ENCODE results near the gene DIP2B.
"Not testable (repeated sequence)": the region's sequence is repeated elsewhere in the genome, so short reads cannot be mapped to it uniquely, and the experiment has no call there.

Gene DIP2B

DNA sequence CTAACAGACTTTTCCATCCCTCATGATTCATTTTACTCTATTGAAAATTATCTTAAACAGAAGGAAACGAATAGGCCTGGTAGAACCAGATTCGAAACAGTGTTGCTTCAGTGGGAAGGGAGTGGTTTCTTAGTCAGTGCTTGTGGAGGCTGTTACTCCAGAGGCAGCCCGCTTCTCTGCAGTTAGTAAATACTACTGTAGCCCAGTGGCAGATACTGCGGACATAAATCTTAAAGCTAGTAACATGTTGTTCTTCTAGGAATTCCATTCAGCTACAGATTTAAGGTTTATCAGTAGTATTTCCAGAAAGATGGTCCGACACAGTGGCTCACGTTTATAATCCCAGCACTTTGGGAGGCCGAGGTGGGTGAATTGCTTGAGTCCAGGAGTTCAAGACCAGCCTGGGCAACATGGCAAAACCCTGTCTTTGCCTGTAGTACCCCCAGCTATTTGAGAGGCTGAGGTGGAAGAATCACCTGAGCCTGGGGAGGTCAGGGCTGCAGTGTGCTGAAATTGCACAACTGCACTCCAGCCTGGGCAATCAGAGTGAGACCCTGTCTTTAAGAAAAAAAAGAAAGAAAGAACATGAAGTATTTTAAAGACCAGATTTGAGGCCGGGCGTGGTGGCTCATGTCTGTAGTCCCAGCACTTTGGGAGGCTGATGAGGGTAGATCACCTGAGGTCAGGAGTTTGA lies 45.9 kb downstream of the DIP2B start:
- no peak for DNase-seq (ENCODE audit: low spot score)

DNA sequence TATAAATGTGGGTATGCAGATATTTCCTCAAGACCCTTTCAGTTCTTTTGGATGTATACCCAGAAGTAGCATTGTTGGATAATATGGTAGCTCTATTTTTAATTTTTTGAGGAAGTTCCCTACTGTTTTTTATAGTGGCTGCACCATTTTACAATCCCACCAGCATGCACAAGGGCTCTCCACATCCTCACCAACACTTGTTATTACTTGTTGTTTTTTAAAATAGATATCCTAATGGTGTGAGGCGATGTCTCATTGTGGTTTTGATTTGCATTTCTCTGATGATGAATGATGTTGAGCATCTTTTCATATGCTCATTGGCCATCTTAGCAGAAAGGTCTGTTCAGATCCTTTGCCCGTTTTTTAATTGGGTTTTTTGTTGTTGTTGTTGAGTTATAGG lies 47.1 kb downstream of the DIP2B start:
- DNase-seq (ENCODE audit: low spot score): no peak

DNA sequence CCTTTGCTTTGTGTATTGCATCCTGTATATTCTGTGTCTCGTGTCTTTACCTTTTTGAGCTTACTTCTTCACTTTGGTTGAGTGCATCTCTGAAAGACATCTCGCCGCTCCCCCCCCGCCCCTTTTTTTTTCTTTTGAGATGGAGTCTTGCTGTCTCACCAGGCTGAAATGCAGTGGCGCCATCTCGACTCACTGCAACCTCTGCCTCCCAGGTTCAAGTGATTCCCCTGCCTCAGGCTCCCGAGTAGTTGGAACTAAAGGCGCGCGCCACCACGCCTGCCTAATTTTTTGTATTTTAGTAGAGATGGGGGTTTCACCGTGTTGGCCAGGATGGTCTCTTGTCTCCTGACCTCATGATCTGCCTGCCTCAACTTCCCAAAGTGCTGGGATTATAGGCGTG lies 49.9 kb downstream of the DIP2B start:
- no peak for DNase-seq (ENCODE audit: low spot score)

DNA sequence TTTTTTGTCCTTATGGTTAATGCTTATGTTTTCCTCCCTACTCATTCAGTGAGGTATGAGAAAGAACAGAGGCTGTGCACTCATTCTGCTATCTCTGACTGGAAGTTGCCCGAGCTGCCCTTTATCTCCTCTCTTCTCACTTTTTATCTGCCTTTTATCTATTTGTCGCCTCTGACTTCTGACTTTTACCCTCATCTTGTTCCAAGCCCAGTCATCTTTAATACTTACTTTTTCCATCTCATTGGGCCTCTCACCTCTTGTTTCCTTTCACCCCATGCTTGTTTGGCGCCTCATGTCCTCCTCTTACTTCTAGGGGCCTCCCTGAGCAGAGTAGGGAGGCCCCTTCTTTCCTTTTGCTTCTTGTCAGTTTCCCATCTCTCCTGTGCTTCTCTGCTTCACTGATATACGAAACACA lies 50.7 kb downstream of the DIP2B start:
- DNase-seq (ENCODE audit: low spot score): no peak

DNA sequence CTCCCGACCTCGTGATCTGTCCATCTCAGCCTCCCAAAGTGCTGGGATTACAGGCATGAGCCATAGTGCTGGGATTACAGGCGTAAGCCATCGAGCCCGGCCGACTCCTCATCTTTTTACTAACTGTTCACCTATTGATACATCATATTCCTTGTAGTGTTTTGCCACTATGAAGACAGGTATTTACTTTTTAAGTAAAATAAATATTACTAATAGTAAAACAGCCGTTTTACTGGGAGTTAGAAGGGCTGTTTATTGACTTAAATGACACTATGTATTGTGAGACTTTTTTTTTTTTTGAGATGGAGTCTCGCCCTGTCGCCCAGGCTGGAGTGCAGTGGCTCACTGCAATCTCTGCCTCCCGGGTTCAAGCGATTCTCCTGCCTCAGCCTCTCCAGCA lies 51.5 kb downstream of the DIP2B start:
- DNase-seq (ENCODE audit: low spot score): no peak

DNA sequence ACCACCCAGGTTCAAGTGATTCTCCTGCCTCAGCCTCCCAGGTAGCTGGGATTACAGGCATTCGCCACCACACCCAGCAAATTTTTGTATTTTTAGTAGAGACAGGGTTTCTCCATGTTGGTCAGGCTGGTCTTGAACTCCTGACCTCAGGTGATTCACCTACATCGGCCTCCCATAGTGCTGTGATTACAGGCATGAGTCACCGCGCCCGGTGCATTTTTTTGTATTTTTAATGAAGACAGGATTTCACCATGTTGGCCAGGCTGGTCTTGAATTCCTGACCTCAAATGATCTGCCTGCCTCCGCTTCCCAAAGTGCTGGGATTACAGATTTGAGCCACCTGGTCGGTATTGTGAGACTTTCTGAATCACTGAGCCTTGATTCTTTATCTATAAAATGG lies 52.0 kb downstream of the DIP2B start:
- DNase-seq (ENCODE audit: low spot score): not testable (repeated sequence)

DNA sequence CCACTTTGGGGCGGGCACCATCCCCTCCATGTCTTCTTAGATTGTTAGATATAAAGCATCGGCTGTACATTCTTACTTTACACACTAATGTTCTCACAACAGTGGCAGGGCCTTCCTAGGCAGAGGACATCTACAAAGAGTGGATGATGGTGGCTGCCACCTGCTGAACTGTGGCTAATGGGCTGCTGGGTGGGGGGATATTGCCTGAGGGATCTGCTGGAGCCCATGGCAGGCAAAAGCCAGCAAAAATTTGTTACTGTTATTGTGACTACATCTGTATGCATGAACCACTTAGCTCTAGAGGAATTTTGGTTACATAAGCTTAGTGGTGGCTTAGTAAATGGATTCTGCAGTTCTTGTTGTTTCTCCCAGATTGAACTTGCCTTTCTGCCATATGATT lies 52.6 kb downstream of the DIP2B start:
- no peak for DNase-seq (ENCODE audit: low spot score)

DNA sequence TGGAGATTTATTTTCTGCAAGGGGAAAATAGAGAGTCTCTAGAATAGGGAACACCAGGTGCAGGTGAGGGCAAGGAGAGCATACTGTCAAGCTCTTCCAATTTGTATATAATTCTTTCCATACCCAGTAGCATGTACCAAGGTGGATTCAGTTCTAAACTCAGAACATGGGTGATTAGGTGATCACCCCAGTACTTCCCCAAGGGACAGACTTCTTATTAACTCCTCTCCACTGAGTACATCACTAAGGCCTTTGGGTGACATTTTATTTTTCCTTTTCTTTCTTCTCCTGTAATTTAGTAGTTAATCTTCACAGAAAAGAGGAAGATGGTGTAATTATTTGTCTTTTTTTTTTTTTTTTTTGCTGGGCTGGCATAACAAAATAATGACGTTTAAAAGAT lies 54.2 kb downstream of the DIP2B start:
- DNase-seq (ENCODE audit: low spot score): no peak

DNA sequence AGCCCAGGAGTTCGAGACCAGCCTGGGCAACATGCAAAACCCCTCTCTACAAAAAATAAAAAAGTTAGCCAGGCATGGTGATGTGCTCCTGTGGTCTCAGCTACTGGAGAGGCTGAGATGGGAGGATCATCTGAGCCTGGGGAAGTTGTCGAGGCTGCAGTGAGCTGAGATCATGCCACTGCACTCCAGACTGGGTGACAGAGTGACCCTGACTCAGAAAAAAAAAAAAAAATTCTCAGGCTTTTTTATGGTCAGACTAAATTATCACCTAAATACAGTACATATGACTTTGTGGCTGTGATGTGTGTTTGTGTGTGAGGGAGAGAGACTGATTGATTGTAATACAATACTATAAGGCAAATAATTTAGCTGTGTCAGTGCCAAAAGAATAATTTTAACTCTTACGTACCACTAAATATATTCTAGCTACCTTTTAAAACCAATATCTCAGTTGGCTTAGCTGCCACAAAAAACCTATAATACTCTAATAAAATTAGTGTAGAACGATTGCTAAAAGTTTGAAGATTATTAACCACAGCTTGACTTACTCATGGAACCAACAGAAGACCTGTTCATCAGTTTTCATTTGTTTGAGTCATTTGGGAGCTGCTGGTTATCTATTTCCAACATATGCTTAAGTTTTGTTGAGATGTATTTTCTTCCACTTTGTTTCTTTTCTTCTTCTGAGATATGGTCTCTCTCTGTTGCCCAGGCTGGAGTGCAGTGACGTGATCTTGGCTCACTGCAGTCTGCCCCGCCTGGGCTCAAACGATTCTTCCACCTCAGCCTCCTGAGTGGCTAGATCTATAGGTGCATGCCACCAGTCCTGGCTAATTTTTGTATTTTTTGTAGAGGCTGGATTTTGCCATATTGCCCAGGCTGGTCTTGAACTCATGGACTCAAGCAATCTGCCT lies 58.0 kb downstream of the DIP2B start:
- no peak for DNase-seq (ENCODE audit: low spot score)

DNA sequence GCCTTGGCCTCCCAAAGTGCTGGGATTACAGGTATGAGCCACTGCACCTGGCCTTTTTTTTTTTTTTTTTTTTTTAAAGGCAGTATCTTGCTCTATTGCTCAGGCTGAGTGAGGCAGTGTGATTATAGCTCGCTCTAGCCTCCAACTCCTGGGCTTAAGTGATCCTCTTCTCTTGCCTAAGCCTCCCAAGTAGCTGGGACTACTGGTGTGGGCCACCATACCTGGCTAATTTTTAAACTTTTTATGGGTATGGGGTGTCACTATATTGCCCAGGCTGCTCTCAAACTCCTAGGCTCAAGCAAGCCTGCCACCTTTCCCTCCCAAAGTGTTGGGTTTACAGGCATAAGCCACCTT lies 58.6 kb downstream of the DIP2B start:
- no peak for DNase-seq (ENCODE audit: low spot score)

DNA sequence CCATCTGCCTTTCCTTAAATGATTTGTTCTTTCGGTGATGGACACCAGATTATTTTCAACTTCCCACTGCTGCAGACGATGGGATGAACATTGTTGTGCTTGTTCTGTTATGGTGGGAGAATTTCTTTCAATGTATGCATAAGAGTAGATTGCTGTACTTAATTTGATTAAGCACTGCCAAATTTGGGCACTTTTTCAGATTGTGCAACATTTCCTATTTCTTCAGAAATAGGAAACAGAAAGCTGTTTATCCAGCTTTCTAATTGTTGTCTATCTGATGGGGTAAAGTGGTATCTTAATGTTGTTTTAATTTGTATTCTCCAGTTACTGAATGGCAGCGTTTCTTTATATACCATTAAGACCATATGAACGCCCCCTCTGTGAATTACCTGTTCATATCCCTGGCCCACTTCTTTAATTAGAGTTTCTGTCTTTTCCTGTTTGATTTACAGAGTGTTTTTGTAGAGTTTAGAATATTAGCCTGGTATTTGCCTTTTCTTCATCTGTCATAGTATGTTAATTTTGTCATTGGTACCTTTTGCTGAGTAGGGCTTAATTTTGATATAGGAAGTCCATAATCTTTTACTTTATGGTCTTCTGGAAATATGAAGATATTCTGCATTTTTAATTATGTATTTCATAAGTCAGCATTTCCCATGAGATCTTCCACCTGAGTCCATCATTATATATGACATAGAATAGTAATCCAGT lies 59.6 kb downstream of the DIP2B start:
- no peak for DNase-seq (ENCODE audit: low spot score)

DNA sequence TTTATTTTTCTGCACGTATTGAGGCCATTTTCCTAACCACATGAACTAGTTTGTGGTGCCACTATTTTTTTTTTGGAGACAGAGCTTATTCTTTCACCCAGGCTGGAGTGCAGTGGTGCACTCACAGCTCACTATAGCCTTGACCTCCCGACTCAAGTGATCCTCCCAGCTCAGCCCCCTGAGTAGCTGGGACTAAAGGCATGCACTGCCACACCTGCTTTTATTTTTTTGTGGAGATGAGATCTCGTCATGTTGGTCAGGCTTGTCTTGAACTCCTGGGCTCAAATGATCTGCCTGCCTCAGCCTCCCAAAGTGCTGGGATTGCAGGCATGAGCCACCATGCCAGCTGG lies 60.1 kb downstream of the DIP2B start:
- DNase-seq (ENCODE audit: low spot score): no peak

DNA sequence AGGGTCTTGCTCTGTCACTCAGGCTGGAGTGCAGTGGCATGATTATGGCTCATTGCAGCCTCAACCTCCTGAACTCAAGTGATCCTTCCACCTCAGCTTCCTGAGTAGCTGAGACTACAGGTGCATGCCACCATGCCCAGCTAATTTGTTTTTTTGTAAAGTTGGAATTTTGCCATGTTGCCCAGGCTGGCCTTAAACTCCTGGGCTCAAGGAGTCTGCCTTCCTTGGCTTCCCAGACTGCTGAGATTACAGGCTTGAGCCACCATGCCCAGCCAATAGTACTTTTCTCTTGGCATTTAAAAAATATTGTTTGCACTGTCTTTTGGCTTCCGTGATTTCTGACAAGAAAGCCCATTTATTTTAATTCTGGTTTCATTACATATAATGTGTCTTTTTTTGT lies 61.3 kb downstream of the DIP2B start:
- no peak for DNase-seq (ENCODE audit: low spot score)

DNA sequence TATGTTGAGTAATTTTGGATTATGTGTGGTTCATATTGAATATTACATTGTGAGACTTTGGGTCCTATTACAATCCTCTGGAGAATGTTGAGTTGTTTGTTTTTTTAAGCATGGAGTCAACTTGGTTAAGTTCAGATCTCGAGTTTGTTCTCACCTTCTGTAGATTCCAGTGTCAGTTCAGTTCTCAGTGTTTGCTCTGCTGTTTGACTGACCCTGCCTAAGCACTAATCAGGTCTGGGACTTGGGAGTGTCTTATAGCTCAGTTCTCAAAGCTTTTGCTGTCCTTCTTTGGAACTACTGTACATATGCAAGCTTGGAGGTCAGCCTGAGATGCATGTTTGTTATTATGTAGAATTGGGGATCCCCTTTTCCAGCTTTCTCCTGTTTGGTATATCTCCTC lies 63.1 kb downstream of the DIP2B start:
- DNase-seq (ENCODE audit: low spot score): no peak

DNA sequence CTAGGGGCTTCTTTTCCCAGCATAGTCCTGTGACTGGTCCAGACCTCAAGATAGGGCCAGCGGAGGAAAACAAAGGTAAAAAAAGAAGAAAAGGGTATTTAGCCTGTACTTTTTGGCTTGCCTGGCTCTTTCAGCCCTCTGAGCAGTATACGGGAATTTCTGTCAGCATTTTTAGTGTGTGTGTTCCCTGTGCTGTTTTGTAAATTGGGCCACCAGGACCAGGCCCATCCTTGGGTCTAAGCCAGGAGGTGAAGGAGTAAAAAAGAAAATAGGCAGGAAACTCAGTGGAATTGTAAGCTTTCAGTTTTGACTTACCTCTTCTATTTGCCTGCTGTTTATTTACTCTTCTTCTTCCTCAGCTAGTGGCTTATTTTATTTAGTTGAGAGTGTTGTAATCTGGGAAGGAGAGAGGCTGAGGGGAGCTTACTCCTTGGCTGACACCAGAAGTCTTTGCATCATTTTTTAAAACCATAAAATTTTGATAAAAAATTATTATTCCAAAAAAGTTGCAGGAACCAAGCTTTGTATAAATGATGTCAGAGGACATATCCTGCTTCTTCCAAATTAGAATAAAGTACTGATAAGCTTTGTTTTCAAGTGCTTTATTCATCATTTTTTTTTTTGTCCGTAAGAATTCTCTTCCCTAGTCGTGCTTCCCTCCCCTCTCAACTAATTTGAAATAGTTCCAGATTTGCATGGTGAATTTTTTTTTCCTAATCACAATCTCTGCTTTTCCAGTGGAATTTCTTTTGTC lies 63.7 kb downstream of the DIP2B start:
- no peak for DNase-seq (ENCODE audit: low spot score)

DNA sequence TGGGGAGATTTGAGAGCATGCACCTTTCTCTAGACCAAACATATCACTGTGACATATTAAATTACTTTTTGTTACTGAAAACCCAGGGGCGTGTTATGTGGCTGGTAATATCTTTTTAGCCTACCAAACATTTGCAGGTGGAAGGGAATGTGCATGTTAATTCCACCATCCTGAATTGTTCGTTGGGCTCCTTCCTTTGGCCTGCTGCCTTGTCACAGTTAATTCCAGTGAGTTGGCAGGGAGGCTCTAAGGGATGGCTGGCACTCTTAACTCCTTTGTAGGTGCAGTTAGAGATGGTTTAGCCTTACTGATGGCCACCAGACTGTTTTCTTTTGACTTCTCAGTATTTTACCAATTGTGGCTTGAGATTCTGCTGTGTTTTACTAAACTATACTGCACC lies 64.5 kb downstream of the DIP2B start:
- no peak for DNase-seq (ENCODE audit: low spot score)

DNA sequence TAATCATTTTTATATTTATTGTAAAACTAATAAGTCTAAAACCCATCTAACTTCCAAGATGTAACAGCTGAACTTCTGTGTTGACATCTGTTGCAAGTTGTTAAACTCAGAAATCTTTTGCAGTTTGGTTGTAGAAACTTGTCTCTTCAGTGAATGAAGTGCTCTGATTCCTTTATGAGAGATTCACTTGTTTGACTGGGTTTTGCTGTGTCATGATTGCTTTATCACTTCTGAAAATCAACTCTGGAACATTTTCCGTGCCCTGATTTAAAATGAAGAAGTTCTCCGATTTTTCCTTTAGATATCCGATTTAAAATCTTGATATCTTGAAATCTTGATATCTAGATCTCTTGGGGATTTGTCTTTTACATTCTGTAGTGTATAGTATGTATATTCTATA lies 65.1 kb downstream of the DIP2B start:
- DNase-seq (ENCODE audit: low spot score): no peak

DNA sequence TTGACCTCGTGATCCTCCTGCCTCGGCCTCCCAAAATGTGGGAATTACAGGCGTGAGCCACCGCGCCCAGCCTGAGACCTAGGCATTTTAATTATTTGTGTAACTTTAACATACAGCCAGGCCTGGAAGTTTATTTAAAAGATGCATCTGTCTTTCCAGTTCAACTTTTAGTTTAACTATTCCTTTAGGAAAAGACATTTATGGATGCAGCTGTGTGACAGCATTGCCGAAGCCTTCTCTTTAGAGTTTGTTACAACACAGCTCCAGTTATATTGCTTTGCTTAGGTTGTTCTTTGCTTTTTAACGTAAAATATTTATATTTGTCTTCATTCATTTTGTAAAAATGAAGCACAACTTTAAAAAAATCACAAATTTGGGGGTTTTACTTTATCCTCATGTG lies 67.0 kb downstream of the DIP2B start:
- no peak for DNase-seq (ENCODE audit: low spot score)

DNA sequence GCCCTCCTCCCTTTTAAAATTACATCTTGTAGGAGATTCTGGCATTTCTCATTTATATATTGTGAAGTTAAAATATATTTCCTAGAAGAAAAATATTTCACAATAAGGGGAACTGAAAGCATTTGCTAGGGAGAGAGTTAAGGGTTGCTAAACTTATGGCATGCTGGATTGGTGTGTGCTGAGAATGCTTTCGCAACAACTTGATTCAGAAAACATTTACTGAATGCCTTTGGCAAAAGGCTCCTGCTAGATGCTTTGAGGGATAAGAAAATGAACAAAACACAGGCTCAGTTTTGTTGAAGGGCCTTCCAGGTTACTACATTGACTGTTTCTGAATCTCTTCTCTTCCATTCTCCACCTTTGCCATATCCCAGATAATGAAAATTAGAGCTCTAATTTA lies 67.5 kb downstream of the DIP2B start:
- DNase-seq (ENCODE audit: low spot score): no peak

DNA sequence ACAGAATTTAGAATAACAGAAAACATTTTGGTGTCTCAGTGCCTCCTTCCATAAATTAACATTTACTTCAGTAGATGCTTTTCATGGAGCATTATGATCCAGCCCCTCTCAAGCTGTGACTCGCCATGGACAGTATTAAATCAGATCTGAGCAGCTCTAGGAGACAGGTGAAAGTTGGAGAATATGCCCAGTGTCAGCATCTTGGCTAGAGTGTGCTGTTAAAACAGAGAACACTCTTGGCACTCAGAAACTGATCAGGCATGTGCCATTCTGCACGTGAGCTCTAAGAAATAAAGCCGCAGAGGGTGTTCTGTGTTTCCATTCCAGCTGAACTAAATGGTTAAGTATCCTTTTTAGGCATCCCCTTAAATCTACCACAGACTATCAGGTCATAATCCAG lies 68.0 kb downstream of the DIP2B start:
- DNase-seq (ENCODE audit: low spot score): no peak

DNA sequence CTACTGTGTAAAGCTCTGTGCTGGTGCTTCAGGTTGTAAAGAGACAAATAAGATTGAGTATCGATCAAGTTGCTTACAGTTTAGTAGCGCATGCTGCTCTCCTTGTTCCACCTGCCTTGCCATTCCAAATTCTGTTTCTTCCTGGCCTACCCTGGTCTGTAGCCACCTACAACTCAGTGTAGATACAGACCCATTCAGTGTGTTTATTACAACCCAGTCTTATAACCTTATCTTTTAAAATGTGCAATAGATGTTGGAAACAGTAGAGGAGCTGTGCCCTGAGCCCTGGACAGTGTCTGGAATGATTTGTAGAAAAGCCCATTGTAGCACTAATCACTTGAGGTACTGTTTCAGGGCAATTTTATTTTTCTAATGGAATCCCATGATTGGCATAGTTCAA lies 68.5 kb downstream of the DIP2B start:
- DNase-seq (ENCODE audit: low spot score): no peak

DNA sequence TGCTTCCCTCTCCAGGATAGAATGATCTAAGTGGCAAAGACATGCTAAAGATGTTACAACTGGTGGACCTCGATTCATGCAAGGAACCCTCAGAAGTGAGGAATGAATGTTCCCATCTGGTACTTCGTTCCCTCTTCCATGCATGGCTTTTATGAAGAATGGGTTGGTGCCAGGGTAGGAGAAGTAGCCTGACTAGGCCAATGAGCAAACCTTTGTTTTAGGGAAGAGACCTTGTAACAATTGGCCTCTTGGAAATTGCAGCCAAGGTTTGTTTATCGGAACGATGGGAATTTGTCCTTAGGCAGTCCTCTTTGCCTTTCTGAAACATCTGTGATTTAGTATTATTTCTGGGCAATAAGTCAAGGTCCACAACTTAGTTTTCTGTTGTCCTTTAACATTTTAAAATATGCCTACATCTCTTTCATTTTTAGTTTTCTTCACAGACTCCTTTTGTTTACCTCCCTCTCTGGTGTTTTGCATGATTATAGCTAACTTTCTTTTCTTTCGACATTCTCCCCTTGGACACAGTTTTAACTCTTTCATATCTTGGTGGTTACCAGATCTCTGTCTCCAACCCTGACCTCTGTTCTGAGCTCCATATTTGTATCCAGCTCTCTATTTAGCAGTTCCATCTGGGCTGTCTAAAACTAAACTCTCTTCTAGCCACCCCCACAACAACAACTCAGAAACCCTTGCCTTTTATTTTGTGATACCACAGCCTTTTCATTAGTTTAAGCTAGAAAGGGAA lies 70.0 kb downstream of the DIP2B start:
- DNase-seq (ENCODE audit: low spot score): no peak
